Measurements from ENCODE around the gene ST8SIA6.
"Not testable (repeated sequence)": the region's sequence is repeated elsewhere in the genome, so short reads cannot be mapped to it uniquely, and the experiment has no call there.

Gene ST8SIA6

GRCh38 chr10:17454161-17455014 lies at the start of gene ST8SIA6:
Gene ST8SIA6 (minus strand): TSS chr10:17454595. CDS start chr10:17454255, 340 bp downstream.
- in situ Hi-C loops (cut with MboI; ENCODE audit: low sequenced_read_pairs), result no loop called here

- in situ Hi-C loops (cut with MboI; ENCODE audit: low sequenced_read_pairs), result no loop called here
These were observed 49.4 kb upstream of the ST8SIA6 start for GRCh38 chr10:17503795-17504194.

- in situ Hi-C loops (cut with MboI; ENCODE audit: low sequenced_read_pairs), result no loop called here
These were observed 48.4 kb upstream of the ST8SIA6 start for GRCh38 chr10:17502814-17503213.

- in situ Hi-C loops (cut with MboI; ENCODE audit: low sequenced_read_pairs), result not testable (repeated sequence)
These were observed 44.6 kb upstream of the ST8SIA6 start for GRCh38 chr10:17499014-17499413.

- in situ Hi-C loops (cut with MboI; ENCODE audit: low sequenced_read_pairs), result no loop called here
These were observed 43.1 kb upstream of the ST8SIA6 start for GRCh38 chr10:17497446-17498030.

GRCh38 chr10:17494626-17495260 lies 40.3 kb upstream of the ST8SIA6 start:
- in situ Hi-C loops (cut with MboI; ENCODE audit: low sequenced_read_pairs), result no loop called here

- in situ Hi-C loops (cut with MboI; ENCODE audit: low sequenced_read_pairs), result no loop called here
These were observed 34.5 kb upstream of the ST8SIA6 start for GRCh38 chr10:17488848-17489247.

- in situ Hi-C loops (cut with MboI; ENCODE audit: low sequenced_read_pairs), result no loop called here
These were observed 28.7 kb upstream of the ST8SIA6 start for GRCh38 chr10:17483079-17483478.

- in situ Hi-C loops (cut with MboI; ENCODE audit: low sequenced_read_pairs), result no loop called here
These were observed 25.4 kb upstream of the ST8SIA6 start for GRCh38 chr10:17479822-17480221.

- in situ Hi-C loops (cut with MboI; ENCODE audit: low sequenced_read_pairs), result no loop called here
These were observed 24.7 kb upstream of the ST8SIA6 start for GRCh38 chr10:17479015-17479615.

GRCh38 chr10:17476073-17476472 lies 21.7 kb upstream of the ST8SIA6 start:
- in situ Hi-C loops (cut with MboI; ENCODE audit: low sequenced_read_pairs), result no loop called here

- in situ Hi-C loops (cut with MboI; ENCODE audit: low sequenced_read_pairs), result no loop called here
These were observed 21.3 kb upstream of the ST8SIA6 start for GRCh38 chr10:17475661-17476060.

GRCh38 chr10:17474595-17475323 lies 20.4 kb upstream of the ST8SIA6 start:
- in situ Hi-C loops (cut with MboI; ENCODE audit: low sequenced_read_pairs), result no loop called here

GRCh38 chr10:17473228-17473950 lies 19.0 kb upstream of the ST8SIA6 start:
- in situ Hi-C loops (cut with MboI; ENCODE audit: low sequenced_read_pairs), result no loop called here

- in situ Hi-C loops (cut with MboI; ENCODE audit: low sequenced_read_pairs), result no loop called here
These were observed 18.3 kb upstream of the ST8SIA6 start for GRCh38 chr10:17472481-17473227.

GRCh38 chr10:17470246-17470645 lies 15.9 kb upstream of the ST8SIA6 start:
- in situ Hi-C loops (cut with MboI; ENCODE audit: low sequenced_read_pairs), result no loop called here

- in situ Hi-C loops (cut with MboI; ENCODE audit: low sequenced_read_pairs), result no loop called here
These were observed 11.1 kb upstream of the ST8SIA6 start for GRCh38 chr10:17465328-17466125.

- in situ Hi-C loops (cut with MboI; ENCODE audit: low sequenced_read_pairs), result no loop called here
These were observed 10.2 kb upstream of the ST8SIA6 start for GRCh38 chr10:17464545-17464944.

- in situ Hi-C loops (cut with MboI; ENCODE audit: low sequenced_read_pairs), result no loop called here
These were observed 6.4 kb upstream of the ST8SIA6 start for GRCh38 chr10:17460756-17461155.

All from hTERT RPE-1 (cell line).